ENCODE data around the gene PURA. TPM values are rescaled to one million over a fixed set of nuclear protein-coding genes. Genes with fewer than 3 reads are reported as not detected.

The PURA gene
- total and polyA plus RNA-seq, 2 of the 13 experiments (the other 11 are each of a cell fraction or from before 2014, with no cell fraction given): 2.0 to 5.0 TPM

GRCh38 chr5:140108093-140109017, 5.6 kb upstream of the PURA start:
- peak overlapping the region; percentile 82 to 95 (median 93) for H3K4me3 ChIP-seq (replicated peaks in 1 of 3; ENCODE audit: insufficient read depth in 1 of 3, low read depth in 2 of 3, low read length in 3 of 3)
- POLR2A ChIA-PET: interaction anchor here (0.6 to 2.1 kb wide), 12 partner anchors 9 to 238 kb away, joined by 3 to 8 read pairs (median 4); partner anchors contain the start of gene HBEGF
- H3K27ac ChIP-seq (ENCODE audit: extremely low read length, insufficient read depth, low read length): peak overlapping the region; percentile 82
- in situ Hi-C loops (cut with HindIII; ENCODE audit: extremely low pct_ligation_motif_present, low pct_unique_long_range_greater_than_20kb): no loop called here
- ATAC-seq (peak; percentile 61), DNase-seq (ENCODE audit: low spot score) (no peak), FAIRE-seq (no peak)
- H3K9ac ChIP-seq (ENCODE audit: insufficient read depth, low read depth, low read length): peak overlapping the region; percentile 77
- intact Hi-C loops (cut with micrococcal nuclease; ENCODE audit: unreplicated experiment): loop anchor here (5.0 kb wide), 1 partner anchor 34 kb away; no protein-coding TSS in a partner anchor
- BruUV-seq (replicated peaks): TSS peak; percentile 67
- H3K27me3 ChIP-seq (ENCODE audit: control insufficient read depth in 1 of 2, insufficient read depth in 2 of 2, low read length in 2 of 2): no peaks in the 10 kb centered on the region; a peak in 1 of 5 replicates
- H3K36me3 ChIP-seq (replicated peaks in 1 of 2; ENCODE audit: control insufficient read depth in 1 of 2, insufficient read depth in 2 of 2, low read length in 2 of 2): no peaks in the 10 kb centered on the region
- 1% methylated on average over 15 of the region's 52 CpGs for WGBS (ENCODE audit: low lambda C conversion rate)
- H3K4me2 ChIP-seq (ENCODE audit: low read depth, low read length): peak overlapping the region; percentile 79
- no peak overlapping the region for H2AFZ ChIP-seq (ENCODE audit: low read length)
- H3K9me3 ChIP-seq (ENCODE audit: low read length): no peaks in the 10 kb centered on the region
- peaks cover 44% of the 10 kb centered on the region for H3K79me2 ChIP-seq (ENCODE audit: insufficient read depth, low read length)
- CTCF ChIA-PET (ENCODE audit: low intra/inter-chr PET ratio, low total read pairs): no interaction called here
- H3K4me1 ChIP-seq (ENCODE audit: insufficient read depth, low read length): peaks cover 49% of the 10 kb centered on the region
- H4K20me1 ChIP-seq (ENCODE audit: insufficient read depth, low read length): peaks cover 7% of the 10 kb centered on the region; the same call in 1 of the 2 replicates
- TF ChIP-seq KLF12 (CRISPR knock-in tag; IDR thresholded peaks at IDR 0.05; ENCODE audit: borderline replicate concordance) (no peak), ZBTB7A (CRISPR knock-in tag; IDR thresholded peaks at IDR 0.05) (0 out of 2 replicates have a peak, but pooled peaks have one; percentile 18), SRSF1 (optimal IDR thresholded peaks at IDR 0.05; ENCODE audit: low read depth, low read length) (peak; percentile 1), ZNF703 (CRISPR knock-in tag; IDR thresholded peaks at IDR 0.05; ENCODE audit: borderline replicate concordance) (no peak), ZNF281 (CRISPR knock-in tag; IDR thresholded peaks at IDR 0.05; ENCODE audit: borderline replicate concordance) (peak; percentile 69), CTCF (CRISPR knock-in tag; IDR thresholded peaks at IDR 0.05) (0 out of 2 replicates have a peak, but pooled peaks have one; percentile 16), ZBTB42 (CRISPR knock-in tag; IDR thresholded peaks at IDR 0.05) (peak; percentile 48; the same call in 1 of the 2 replicates), ZNF710 (CRISPR knock-in tag; IDR thresholded peaks at IDR 0.05; ENCODE audit: borderline replicate concordance) (0 out of 2 replicates have a peak, but pooled peaks have one; percentile 14), KDM5A (IDR thresholded peaks at IDR 0.05; ENCODE audit: borderline replicate concordance, low read length) (peak; percentile 16; the same call in 1 of the 2 replicates), ZBTB14 (CRISPR knock-in tag; IDR thresholded peaks at IDR 0.05) (peak; percentile 15; the same call in 1 of the 2 replicates), MTERF4 (CRISPR knock-in tag; IDR thresholded peaks at IDR 0.05) (peak; percentile 43; the same call in 1 of the 2 replicates), TARDBP (CRISPR knock-in tag; IDR thresholded peaks at IDR 0.05) (0 out of 2 replicates have a peak, but pooled peaks have one; percentile 2)
